NCI-H1436 treated with DMSO at 0.1 percent for 48 hours (cell line): ENCODE results near the gene CLEC18C.
"Not testable (repeated sequence)": the region's sequence is repeated elsewhere in the genome, so short reads cannot be mapped to it uniquely, and the experiment has no call there.

ENCODE experiments used
- DNase-seq: peaks from one replicate; lab custom pipeline; 2025; lab: John Stamatoyannopoulos, UW

CLEC18C gene

DNA sequence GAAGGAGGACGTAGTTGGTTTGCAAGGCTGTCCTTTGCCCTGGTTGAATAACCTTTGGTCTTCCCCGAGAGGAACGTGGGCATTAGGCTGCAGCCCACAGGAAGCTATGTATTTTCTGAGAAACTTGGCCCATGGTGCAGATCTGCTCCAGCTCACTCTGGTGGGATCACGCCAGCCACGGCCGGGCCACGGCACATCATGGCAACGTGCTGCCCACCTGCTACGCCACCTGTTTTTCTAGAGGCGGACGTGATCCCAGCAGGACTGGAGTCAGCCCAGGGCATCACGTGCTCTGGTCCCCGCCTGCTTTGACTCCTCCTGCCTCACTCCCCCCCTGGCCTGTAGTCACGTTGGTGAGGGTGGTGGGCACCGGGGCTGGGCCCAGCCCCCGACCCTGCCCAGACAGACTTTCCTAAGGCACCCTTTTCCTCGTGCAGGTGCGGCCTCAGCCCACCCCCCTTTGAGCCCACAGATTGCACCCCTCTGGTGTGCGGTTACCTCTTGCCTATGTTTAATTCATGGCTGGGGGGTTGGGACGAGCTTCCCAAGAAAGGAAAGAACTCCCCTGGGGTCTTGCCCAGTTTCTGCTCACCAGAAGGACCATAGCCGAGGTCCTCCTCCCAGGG is at the start of gene CLEC18C:
Gene CLEC18C, plus strand, starts transcription at position 576 of the 626 bp plus-strand sequence. CDS start 492 bp downstream, outside the sequence.
- DNase-seq: not testable (repeated sequence)

DNA sequence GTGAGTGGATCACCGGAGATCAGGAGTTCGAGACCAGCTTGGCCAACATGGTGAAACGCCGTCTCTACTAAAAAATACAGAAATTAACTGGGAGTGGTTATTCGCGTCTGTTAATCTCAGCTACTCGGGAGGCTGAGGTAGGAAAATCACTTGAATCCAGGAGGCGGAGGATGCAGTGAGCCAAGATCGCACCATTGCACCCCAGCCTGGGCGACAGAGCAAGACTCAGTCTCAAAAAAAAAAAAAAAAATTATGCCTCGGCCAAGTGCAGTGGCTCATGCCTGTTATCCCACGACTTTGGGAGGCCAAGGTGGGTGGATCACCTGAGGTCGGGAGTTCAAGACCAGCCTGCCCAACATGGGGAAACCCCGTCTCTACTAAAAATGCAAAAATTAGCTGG is 49.8 kb upstream of the CLEC18C start:
- not testable (repeated sequence) for DNase-seq

DNA sequence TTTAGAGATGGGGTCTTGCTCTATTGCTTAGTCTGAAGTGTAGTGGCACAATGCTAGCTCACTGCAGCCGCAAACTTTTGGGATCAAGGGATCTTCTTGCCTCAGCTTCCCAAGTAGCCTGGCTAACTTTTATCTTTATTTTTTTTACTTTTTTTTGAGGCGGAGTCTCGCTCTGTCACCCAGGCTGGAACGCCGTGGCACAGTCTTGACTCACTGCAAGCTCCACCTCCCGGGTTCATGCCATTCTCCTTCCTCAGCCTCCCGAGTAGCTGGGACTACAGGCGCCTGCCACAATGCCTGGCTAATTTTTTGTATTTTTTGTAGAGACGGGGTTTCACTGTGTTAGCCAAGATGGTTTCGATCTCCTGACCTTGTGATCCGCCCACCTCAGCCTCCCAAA is 47.4 kb upstream of the CLEC18C start:
- not testable (repeated sequence) for DNase-seq

GRCh38 chr16:70127706-70128105 is 45.9 kb upstream of the CLEC18C start:
- not testable (repeated sequence) for DNase-seq

- not testable (repeated sequence) for DNase-seq
Observed at GRCh38 chr16:70128844-70129243, 44.7 kb upstream of the CLEC18C start.

- not testable (repeated sequence) for DNase-seq
Observed at GRCh38 chr16:70135796-70136195, 37.8 kb upstream of the CLEC18C start.

- DNase-seq: not testable (repeated sequence)
Observed at GRCh38 chr16:70136595-70136994, 37.0 kb upstream of the CLEC18C start.

DNA sequence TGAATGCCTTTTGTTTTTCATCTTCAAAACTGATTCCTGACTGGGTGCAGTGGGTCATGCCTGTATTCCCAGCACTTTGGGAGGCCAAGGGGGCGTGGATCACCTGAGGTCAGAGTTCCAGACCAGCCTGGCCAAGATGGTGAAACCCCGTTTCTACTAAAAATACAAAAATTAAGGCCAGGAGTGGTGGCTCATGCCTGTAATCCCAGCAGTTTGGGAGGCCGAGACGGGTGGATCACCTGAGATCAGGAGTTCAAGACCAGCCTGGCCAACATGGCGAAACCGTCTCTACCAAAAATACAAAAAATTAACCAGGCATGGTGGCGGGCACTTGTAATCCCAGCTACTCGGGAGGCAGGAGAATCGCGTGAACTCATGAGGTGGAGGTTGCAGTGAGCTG is 30.8 kb upstream of the CLEC18C start:
- not testable (repeated sequence) for DNase-seq

GRCh38 chr16:70143231-70143895 is 30.2 kb upstream of the CLEC18C start:
- DNase-seq: not testable (repeated sequence)

GRCh38 chr16:70147853-70148252 is 25.7 kb upstream of the CLEC18C start:
- not testable (repeated sequence) for DNase-seq

DNA sequence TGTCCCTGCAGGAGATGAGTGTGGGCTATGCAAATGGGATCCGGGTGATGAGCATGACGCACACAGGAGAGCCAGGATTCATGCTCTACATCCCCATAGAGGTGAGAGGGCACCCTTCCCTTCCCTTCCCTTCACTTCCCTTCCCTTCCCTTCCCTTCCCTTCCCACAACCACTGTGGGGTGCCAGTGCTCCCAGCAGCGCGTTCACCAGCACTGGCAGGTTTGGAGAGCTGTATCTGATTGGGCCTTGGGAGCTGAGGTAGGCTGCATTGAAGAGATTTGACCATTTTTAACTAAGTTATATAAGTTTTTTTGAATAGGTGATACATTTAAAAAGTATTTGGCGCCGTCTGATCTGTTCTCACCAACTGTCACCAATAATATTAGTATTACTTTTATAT is 25.1 kb upstream of the CLEC18C start:
- not testable (repeated sequence) for DNase-seq

DNA sequence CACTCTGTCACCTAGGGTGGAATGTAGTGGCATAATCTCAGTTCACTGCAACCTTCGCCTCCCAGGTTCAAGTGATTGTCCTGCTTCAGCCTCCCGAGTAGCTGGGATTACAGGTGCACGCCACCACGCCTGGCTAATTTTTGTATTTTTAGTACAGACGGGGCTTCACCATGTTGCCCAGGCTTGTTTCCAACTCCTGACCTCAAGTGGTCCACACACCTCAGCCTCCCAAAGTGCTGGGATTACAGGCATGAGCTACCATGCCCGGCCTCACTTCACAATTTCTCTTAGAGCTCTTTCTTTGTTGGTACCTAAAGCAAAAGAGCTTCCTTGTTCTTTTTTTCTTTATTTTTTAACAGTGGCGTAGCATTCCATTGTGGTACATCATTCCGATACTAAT is 24.3 kb upstream of the CLEC18C start:
- not testable (repeated sequence) for DNase-seq

GRCh38 chr16:70151391-70151790 is 22.2 kb upstream of the CLEC18C start:
- DNase-seq: no peak

- no peak for DNase-seq
Observed at GRCh38 chr16:70151941-70152509, 21.6 kb upstream of the CLEC18C start.

- no peak for DNase-seq
Observed at GRCh38 chr16:70152578-70153302, 20.8 kb upstream of the CLEC18C start.

DNA sequence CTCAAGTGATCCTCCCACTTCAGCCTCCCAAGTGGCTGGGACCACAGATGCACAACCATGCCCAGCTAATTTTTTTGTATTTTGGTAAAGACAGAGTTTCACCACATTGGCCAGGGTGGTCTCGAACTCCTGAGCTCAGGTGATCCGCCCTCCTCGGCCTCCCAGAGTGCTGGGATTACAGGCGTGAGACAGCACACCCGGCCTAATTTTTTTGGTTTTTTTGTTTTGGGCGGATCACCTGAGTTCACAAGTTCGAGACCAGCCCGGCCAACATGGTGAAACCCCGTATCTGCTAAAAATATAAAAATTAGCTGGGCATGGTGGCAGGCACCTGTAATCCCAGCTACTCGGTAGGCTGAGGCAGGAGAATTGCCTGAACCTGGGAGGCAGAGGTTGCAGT is 18.9 kb upstream of the CLEC18C start:
- DNase-seq: not testable (repeated sequence)

DNA sequence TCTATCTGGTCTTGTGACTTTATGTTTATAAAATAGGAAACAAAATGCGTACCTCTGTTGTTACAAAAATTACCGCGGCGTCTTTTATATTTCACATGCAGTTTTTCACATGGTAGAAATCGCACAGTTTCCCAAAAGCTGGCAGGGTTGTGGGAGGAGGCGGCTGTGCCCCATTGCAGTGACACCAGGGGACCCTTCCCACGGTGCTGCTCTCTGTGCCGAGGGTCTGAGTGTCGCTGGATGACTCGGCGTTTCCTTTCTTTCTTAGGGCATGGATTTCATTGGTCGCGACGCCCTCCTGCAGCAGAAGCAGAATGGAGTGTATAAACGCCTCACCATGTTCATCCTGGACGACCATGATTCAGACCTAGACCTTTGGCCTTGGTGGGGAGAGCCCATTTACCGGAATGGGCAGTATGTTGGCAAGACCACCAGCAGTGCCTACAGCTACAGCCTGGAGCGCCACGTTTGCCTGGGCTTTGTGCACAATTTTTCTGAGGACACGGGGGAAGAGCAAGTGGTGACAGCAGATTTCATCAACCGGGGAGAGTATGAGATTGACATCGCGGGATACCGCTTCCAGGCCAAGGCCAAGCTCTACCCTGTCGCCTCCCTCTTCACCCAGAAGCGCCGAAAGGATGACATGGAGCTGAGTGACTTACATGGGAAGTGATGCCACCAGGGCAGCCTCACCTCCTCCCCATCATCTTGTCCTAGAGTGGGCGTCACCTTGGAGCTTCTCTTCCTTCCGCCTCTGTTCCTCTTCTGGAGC is 17.2 kb upstream of the CLEC18C start:
- no peak for DNase-seq

- DNase-seq: no peak
Observed at GRCh38 chr16:70157105-70157476, 16.5 kb upstream of the CLEC18C start.

DNA sequence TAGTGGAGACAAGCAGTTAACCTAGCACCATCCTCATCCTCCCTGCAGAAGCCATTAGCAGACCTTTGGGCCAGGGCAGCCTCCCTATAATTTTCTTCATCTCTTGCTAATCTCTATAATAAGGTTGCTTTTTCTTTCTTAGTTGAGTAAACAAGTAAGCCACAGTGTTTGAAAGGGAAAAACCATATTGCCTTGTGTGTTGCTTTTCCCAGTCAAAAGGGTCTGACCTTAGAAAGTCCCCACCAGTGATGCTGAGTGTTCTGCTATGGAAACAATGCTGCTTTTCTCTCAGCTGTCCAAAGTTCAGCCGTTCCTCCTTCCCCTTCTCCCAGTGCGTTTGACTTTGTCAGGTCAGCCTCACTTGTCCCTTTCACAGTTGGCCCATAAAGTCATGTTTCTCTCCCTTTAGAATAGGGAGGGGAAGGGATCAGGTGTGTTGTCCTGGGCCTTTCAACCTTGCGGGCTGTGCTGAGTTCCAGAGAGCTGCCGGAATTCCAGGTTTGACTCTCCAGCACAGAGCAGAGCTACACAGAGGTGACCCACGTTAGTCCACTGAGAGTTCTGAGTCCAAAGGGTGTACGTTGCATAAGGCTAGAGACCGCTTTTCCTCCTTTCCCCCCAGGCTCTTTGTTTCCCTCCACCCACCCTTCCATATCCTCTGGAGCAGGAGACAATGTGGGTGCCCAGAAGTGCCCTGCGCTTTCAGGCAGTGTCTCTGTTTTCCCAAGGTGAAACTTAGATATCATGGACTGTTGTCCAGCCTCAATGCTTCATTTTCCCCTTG is 15.9 kb upstream of the CLEC18C start:
- DNase-seq: no peak

DNA sequence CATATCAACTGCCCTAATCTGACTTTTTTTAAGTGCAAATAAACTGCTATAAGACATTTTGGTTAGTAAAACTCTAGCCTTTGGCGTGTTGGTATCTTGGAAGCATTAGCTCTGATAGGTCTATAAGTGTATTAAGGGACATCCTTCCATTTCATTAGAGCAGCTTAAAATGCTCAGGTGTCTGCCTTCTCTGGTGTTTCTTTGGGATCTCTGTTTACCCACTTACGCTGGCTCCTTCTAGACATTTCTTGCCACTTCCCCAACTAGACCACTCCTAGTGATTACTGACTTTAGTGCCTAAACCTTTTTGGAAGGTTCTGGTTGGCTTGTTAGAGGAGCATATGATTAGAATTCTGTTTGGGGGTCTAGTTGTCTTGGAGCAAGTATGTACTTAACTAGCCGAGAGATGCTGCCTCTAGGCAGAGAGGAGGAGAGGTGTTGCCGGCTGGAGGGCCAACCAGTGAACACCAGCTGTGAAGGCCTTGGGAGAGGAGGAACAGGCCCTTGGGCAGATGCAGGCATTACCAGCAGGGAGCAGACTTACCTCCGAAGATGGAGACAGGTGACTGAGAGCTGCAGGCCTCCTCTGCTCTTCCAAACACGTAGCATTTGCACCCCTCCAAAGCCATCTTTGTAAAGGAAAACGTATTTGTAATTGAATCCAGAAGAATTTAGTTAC is 15.2 kb upstream of the CLEC18C start:
- no peak for DNase-seq
